DOHH2 (cell line): ENCODE data around the gene MBP.

ENCODE experiments used
- H3F3A ChIP-seq: fragments of 200-600 bp; sonication (generic), shearing (Covaris generic); 2 replicates; pipeline ENCODE4 v1.6.0; 2016; ENCODE audit warnings: antibody characterized with exemption, mild to moderate bottlenecking; ENCODE audit not compliant: control insufficient read depth, insufficient read depth
- H3K27ac ChIP-seq: fragments of 200-600 bp; sonication (generic); 2 replicates; pipeline ENCODE4 v1.5.1; 2014; ENCODE audit warnings: low read depth, mild to moderate bottlenecking, low read length, moderate library complexity
- H3K27me3 ChIP-seq: fragments of 200-600 bp; sonication (generic); 2 replicates; pipeline ENCODE4 v1.6.1; 2014; ENCODE audit warnings: mild to moderate bottlenecking, low read length, mixed read lengths; ENCODE audit not compliant: control insufficient read depth
- H3K36me3 ChIP-seq: fragments of 200-600 bp; sonication (generic); 2 replicates; pipeline ENCODE4 v1.6.1; 2014; ENCODE audit warnings: mild to moderate bottlenecking, low read length, moderate library complexity, mixed read lengths; ENCODE audit not compliant: control insufficient read depth
- H3K4me1 ChIP-seq: fragments of 200-600 bp; sonication (generic); 2 replicates; pipeline ENCODE4 v1.6.1; 2014; ENCODE audit warnings: mild to moderate bottlenecking, low read length, mixed read lengths; ENCODE audit not compliant: control insufficient read depth
- H3K4me2 ChIP-seq: fragments of 200-600 bp; sonication (generic); 2 replicates; pipeline ENCODE4 v1.6.0; 2014; ENCODE audit warnings: mild to moderate bottlenecking, low read length, moderate library complexity
- H3K4me3 ChIP-seq: fragments of 200-600 bp; sonication (generic); 2 replicates; pipeline ENCODE4 v1.5.1; 2014; ENCODE audit warnings: mild to moderate bottlenecking, low read length, mixed read lengths
- H3K79me2 ChIP-seq: fragments of 200-600 bp; sonication (generic); 2 replicates; pipeline ENCODE4 v1.6.1; 2014; ENCODE audit warnings: mild to moderate bottlenecking, low read length, mixed read lengths; ENCODE audit not compliant: control insufficient read depth
- H3K9me2 ChIP-seq: fragments of 200-600 bp; sonication (generic); replicated peaks from 2 replicates; pipeline ENCODE4 v1.6.1; 2014; ENCODE audit warnings: mild to moderate bottlenecking, low read length, mixed read lengths; ENCODE audit not compliant: control insufficient read depth
- H3K9me3 ChIP-seq: fragments of 200-600 bp; sonication (generic); 2 replicates; pipeline ENCODE4 v1.6.1; 2014; ENCODE audit warnings: antibody characterized with exemption, low read length, mixed read lengths; ENCODE audit not compliant: control insufficient read depth, insufficient read depth
- H4K20me1 ChIP-seq: fragments of 200-600 bp; sonication (generic); 2 replicates; pipeline ENCODE4 v1.6.0; 2014; ENCODE audit warnings: low read depth, mild to moderate bottlenecking, antibody characterized with exemption, low read length, moderate library complexity; ENCODE audit not compliant: control insufficient read depth, insufficient read depth
- CTCF ChIP-seq: fragments of 200-600 bp; sonication (generic); IDR thresholded peaks from one replicate; pipeline ENCODE4 v1.5.1; 2014; ENCODE audit warnings: antibody characterized with exemption, mild to moderate bottlenecking, low read depth, low read length; ENCODE audit not compliant: poor library complexity, severe bottlenecking
- EZH2phosphoT487 ChIP-seq: fragments of 200-600 bp; sonication (generic); IDR thresholded peaks from 2 replicates; pipeline ENCODE4 v1.6.1; 2017; ENCODE audit warnings: borderline replicate concordance, mild to moderate bottlenecking, antibody characterized with exemption, low read length, moderate library complexity, mixed read lengths

Gene MBP

GRCh38 chr18:76993573-76993972, 139.0 kb downstream of the MBP start:
- H3K4me1 ChIP-seq: peaks cover 14% of the 10 kb centered on the region
- H3K4me3 ChIP-seq: no peak overlapping the region
- H3K4me2 ChIP-seq: no peak overlapping the region
- no peaks in the 10 kb centered on the region for H3K36me3 ChIP-seq
- no peaks in the 10 kb centered on the region for H4K20me1 ChIP-seq
- H3K79me2 ChIP-seq: no peaks in the 10 kb centered on the region
- H3K27me3 ChIP-seq: no peaks in the 10 kb centered on the region
- no peaks in the 10 kb centered on the region for H3K9me3 ChIP-seq
- TF ChIP-seq CTCF: no peak
- no peak for TF ChIP-seq EZH2phosphoT487
- H3F3A ChIP-seq: no peaks in the 10 kb centered on the region
- H3K27ac ChIP-seq: no peak overlapping the region
- no peaks in the 10 kb centered on the region for H3K9me2 ChIP-seq

GRCh38 chr18:76993085-76993382, 139.5 kb downstream of the MBP start:
- no peak overlapping the region for H3K4me3 ChIP-seq

GRCh38 chr18:76992226-76993084, 140.1 kb downstream of the MBP start:
- no peak for TF ChIP-seq EZH2phosphoT487
- no peak for TF ChIP-seq CTCF
- Histone ChIP-seq H3K27me3 (no peaks in the 10 kb centered on the region), H3K9me3 (no peaks in the 10 kb centered on the region), H3K4me2 (no peak overlapping the region), H3K9me2 (no peaks in the 10 kb centered on the region), H3K79me2 (no peaks in the 10 kb centered on the region), H3K4me3 (no peak overlapping the region), H3K27ac (no peak overlapping the region), H3F3A (no peaks in the 10 kb centered on the region), H4K20me1 (no peaks in the 10 kb centered on the region), H3K4me1 (peaks cover 14% of the 10 kb centered on the region), H3K36me3 (no peaks in the 10 kb centered on the region)

More at GRCh38 chr18:76993085-76993382, 139.5 kb downstream of the MBP start:
- Histone ChIP-seq H3K4me2 (no peak overlapping the region), H3F3A (no peaks in the 10 kb centered on the region), H4K20me1 (no peaks in the 10 kb centered on the region), H3K79me2 (no peaks in the 10 kb centered on the region), H3K27ac (no peak overlapping the region), H3K9me3 (no peaks in the 10 kb centered on the region), H3K9me2 (no peaks in the 10 kb centered on the region), H3K27me3 (no peaks in the 10 kb centered on the region), H3K4me1 (peaks cover 14% of the 10 kb centered on the region), H3K36me3 (no peaks in the 10 kb centered on the region)
- TF ChIP-seq EZH2phosphoT487 (no peak), CTCF (no peak)
